ENCODE data around the gene GCFC2. TPM values are rescaled to one million over a fixed set of nuclear protein-coding genes. Genes with fewer than 3 reads are reported as not detected.

GCFC2 gene
- total and polyA plus RNA-seq, 9 of the 15 experiments (the other 6 are each of a cell fraction or from before 2014, with no cell fraction given): 10.5 to 40.6 (median 23.0) TPM

DNA sequence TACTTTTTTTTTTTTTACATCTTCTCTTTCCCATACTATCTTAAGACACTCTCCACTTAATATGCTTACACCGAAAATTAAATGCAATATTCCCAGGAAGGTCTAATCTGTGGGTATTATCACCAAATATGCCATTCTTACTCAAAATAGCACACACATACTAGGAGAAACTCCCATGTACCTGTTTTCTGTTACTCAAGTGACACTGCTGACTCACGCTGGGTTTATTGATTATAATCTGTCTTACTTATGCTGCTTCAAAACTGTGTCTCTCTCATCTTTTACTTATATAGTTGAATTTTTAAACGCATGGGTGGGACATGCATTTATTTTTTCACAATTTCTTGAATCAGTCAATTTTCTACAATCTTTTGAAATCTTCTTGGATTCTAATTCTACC is 34.3 kb downstream of the GCFC2 start (continued):
- TF ChIP-seq, protein P1, sequence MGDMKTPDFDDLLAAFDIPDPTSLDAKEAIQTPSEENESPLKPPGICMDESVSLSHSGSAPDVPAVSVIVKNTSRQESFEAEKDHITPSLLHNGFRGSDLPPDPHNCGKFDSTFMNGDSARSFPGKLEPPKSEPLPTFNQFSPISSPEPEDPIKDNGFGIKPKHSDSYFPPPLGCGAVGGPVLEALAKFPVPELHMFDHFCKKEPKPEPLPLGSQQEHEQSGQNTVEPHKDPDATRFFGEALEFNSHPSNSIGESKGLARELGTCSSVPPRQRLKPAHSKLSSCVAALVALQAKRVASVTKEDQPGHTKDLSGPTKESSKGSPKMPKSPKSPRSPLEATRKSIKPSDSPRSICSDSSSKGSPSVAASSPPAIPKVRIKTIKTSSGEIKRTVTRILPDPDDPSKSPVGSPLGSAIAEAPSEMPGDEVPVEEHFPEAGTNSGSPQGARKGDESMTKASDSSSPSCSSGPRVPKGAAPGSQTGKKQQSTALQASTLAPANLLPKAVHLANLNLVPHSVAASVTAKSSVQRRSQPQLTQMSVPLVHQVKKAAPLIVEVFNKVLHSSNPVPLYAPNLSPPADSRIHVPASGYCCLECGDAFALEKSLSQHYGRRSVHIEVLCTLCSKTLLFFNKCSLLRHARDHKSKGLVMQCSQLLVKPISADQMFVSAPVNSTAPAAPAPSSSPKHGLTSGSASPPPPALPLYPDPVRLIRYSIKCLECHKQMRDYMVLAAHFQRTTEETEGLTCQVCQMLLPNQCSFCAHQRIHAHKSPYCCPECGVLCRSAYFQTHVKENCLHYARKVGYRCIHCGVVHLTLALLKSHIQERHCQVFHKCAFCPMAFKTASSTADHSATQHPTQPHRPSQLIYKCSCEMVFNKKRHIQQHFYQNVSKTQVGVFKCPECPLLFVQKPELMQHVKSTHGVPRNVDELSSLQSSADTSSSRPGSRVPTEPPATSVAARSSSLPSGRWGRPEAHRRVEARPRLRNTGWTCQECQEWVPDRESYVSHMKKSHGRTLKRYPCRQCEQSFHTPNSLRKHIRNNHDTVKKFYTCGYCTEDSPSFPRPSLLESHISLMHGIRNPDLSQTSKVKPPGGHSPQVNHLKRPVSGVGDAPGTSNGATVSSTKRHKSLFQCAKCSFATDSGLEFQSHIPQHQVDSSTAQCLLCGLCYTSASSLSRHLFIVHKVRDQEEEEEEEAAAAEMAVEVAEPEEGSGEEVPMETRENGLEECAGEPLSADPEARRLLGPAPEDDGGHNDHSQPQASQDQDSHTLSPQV (IDR thresholded peaks at IDR 0.05): no peak
- TF ChIP-seq, protein P2, sequence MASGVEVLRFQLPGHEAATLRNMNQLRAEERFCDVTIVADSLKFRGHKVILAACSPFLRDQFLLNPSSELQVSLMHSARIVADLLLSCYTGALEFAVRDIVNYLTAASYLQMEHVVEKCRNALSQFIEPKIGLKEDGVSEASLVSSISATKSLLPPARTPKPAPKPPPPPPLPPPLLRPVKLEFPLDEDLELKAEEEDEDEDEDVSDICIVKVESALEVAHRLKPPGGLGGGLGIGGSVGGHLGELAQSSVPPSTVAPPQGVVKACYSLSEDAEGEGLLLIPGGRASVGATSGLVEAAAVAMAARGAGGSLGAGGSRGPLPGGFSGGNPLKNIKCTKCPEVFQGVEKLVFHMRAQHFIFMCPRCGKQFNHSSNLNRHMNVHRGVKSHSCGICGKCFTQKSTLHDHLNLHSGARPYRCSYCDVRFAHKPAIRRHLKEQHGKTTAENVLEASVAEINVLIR (CRISPR knock-in tag; IDR thresholded peaks at IDR 0.05): no peak
- TF ChIP-seq FOXJ2 (tag; IDR thresholded peaks at IDR 0.05): no peak
- no peak for TF ChIP-seq ZNF707 (CRISPR knock-in tag; conservative IDR thresholded peaks at IDR 0.05)
- TF ChIP-seq, protein P3, sequence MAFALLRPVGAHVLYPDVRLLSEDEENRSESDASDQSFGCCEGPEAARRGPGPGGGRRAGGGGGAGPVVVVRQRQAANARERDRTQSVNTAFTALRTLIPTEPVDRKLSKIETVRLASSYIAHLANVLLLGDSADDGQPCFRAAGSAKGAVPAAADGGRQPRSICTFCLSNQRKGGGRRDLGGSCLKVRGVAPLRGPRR (CRISPR knock-in tag; IDR thresholded peaks at IDR 0.05): no peak
- TF ChIP-seq SMARCA4 (IDR thresholded peaks at IDR 0.05): peak; percentile 69
- TF ChIP-seq ZNF785 (CRISPR knock-in tag; IDR thresholded peaks at IDR 0.05): no peak
- TF ChIP-seq, protein P4, sequence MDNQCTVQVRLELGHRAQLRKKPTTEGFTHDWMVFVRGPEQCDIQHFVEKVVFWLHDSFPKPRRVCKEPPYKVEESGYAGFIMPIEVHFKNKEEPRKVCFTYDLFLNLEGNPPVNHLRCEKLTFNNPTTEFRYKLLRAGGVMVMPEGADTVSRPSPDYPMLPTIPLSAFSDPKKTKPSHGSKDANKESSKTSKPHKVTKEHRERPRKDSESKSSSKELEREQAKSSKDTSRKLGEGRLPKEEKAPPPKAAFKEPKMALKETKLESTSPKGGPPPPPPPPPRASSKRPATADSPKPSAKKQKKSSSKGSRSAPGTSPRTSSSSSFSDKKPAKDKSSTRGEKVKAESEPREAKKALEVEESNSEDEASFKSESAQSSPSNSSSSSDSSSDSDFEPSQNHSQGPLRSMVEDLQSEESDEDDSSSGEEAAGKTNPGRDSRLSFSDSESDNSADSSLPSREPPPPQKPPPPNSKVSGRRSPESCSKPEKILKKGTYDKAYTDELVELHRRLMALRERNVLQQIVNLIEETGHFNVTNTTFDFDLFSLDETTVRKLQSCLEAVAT (IDR thresholded peaks at IDR 0.05): no peak
- peak; percentile 65 for TF ChIP-seq MAFF (IDR thresholded peaks at IDR 0.05; ENCODE audit: low read length)
- TF ChIP-seq RNF2 (IDR thresholded peaks at IDR 0.05): no peak
- TF ChIP-seq CHD4 (IDR thresholded peaks at IDR 0.05; ENCODE audit: insufficient read depth, insufficient replicate concordance, low read depth, low read length, poor library complexity, severe bottlenecking): no peak
- TF ChIP-seq ZNF311 (CRISPR knock-in tag; IDR thresholded peaks at IDR 0.05): no peak
- no peak for TF ChIP-seq ZNF507 (tag; conservative IDR thresholded peaks at IDR 0.05)
- TF ChIP-seq, protein P5, sequence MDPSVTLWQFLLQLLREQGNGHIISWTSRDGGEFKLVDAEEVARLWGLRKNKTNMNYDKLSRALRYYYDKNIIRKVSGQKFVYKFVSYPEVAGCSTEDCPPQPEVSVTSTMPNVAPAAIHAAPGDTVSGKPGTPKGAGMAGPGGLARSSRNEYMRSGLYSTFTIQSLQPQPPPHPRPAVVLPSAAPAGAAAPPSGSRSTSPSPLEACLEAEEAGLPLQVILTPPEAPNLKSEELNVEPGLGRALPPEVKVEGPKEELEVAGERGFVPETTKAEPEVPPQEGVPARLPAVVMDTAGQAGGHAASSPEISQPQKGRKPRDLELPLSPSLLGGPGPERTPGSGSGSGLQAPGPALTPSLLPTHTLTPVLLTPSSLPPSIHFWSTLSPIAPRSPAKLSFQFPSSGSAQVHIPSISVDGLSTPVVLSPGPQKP (CRISPR knock-in tag; IDR thresholded peaks at IDR 0.05): no peak
- TF ChIP-seq, protein P6, sequence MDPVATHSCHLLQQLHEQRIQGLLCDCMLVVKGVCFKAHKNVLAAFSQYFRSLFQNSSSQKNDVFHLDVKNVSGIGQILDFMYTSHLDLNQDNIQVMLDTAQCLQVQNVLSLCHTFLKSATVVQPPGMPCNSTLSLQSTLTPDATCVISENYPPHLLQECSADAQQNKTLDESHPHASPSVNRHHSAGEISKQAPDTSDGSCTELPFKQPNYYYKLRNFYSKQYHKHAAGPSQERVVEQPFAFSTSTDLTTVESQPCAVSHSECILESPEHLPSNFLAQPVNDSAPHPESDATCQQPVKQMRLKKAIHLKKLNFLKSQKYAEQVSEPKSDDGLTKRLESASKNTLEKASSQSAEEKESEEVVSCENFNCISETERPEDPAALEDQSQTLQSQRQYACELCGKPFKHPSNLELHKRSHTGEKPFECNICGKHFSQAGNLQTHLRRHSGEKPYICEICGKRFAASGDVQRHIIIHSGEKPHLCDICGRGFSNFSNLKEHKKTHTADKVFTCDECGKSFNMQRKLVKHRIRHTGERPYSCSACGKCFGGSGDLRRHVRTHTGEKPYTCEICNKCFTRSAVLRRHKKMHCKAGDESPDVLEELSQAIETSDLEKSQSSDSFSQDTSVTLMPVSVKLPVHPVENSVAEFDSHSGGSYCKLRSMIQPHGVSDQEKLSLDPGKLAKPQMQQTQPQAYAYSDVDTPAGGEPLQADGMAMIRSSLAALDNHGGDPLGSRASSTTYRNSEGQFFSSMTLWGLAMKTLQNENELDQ (CRISPR knock-in tag; IDR thresholded peaks at IDR 0.05; ENCODE audit: borderline replicate concordance): no peak
- no peak for TF ChIP-seq HMGN3 (IDR thresholded peaks at IDR 0.05; ENCODE audit: borderline replicate concordance, extremely low read depth, insufficient read length, low read depth, low read length)
- no peak for TF ChIP-seq PHTF2 (CRISPR knock-in tag; IDR thresholded peaks at IDR 0.05)
- no peak for TF ChIP-seq SMARCB1 (IDR thresholded peaks at IDR 0.05; ENCODE audit: insufficient read length, low read depth)
- no peak for TF ChIP-seq RAD51 (IDR thresholded peaks at IDR 0.05; ENCODE audit: borderline replicate concordance, low read depth)

Data from K562 (cell line).